HUDEP-2 (cell line): ENCODE results near the gene TEX29.

Experiments
- DNase-seq, 76 experiments: peaks; one replicate each; lab custom pipeline; 2025; ENCODE audit not compliant: unreplicated experiment in 76 of 76; lab: John Stamatoyannopoulos, UW

Gene TEX29

GRCh38 chr13:111319998-111320911 lies at the start of gene TEX29:
TSS of gene TEX29 (plus strand) at chr13:111320642. CDS start at chr13:111320891, 249 bp downstream.
- no peak for DNase-seq

GRCh38 chr13:111270765-111271698 lies 49.4 kb upstream of the TEX29 start:
- no peak for DNase-seq

- DNase-seq: no peak
These were observed 48.3 kb upstream of the TEX29 start for GRCh38 chr13:111272117-111272516.

- no peak for DNase-seq
These were observed 45.1 kb upstream of the TEX29 start for GRCh38 chr13:111275382-111275781.

- no peak for DNase-seq
These were observed 44.3 kb upstream of the TEX29 start for GRCh38 chr13:111275995-111276618.

- DNase-seq: no peak
These were observed 42.2 kb upstream of the TEX29 start for GRCh38 chr13:111278258-111278657.

GRCh38 chr13:111278743-111279652 lies 41.4 kb upstream of the TEX29 start:
- DNase-seq: no peak

GRCh38 chr13:111280226-111280625 lies 40.2 kb upstream of the TEX29 start:
- DNase-seq: no peak

GRCh38 chr13:111280681-111281585 lies 39.5 kb upstream of the TEX29 start:
- no peak for DNase-seq

- no peak for DNase-seq
These were observed 38.6 kb upstream of the TEX29 start for GRCh38 chr13:111281751-111282311.

- no peak for DNase-seq
These were observed 38.0 kb upstream of the TEX29 start for GRCh38 chr13:111282425-111282824.

- no peak for DNase-seq
These were observed 37.4 kb upstream of the TEX29 start for GRCh38 chr13:111282997-111283396.

- no peak for DNase-seq
These were observed 37.0 kb upstream of the TEX29 start for GRCh38 chr13:111283457-111283856.

- no peak for DNase-seq
These were observed 36.5 kb upstream of the TEX29 start for GRCh38 chr13:111283991-111284390.

GRCh38 chr13:111284565-111284964 lies 35.9 kb upstream of the TEX29 start:
- no peak for DNase-seq

- DNase-seq: no peak
These were observed 34.3 kb upstream of the TEX29 start for GRCh38 chr13:111286162-111286561.

GRCh38 chr13:111286749-111287148 lies 33.7 kb upstream of the TEX29 start:
- DNase-seq: no peak

GRCh38 chr13:111287201-111287600 lies 33.2 kb upstream of the TEX29 start:
- no peak for DNase-seq

GRCh38 chr13:111288276-111288675 lies 32.2 kb upstream of the TEX29 start:
- no peak for DNase-seq
